K562 (cell line): Measurements from ENCODE around the gene TNIP1. TPM values are rescaled to one million over a fixed set of nuclear protein-coding genes. Genes with fewer than 3 reads are reported as not detected.

Experiments used
- ARHGAP35 ChIP-seq: fragments of 450-650 bp; IDR thresholded peaks from 2 replicates; pipeline ENCODE4 v1.6.1; 2018; ENCODE audit not compliant: partially characterized antibody
- CHCHD3 ChIP-seq: fragments of 250-450 bp; sonication (Bioruptor Pico); IDR thresholded peaks from 2 replicates; pipeline ENCODE4 v2.1.2; 2022; ENCODE audit warnings: mild to moderate bottlenecking
- DIDO1 ChIP-seq: fragments of 450-650 bp; IDR thresholded peaks from 2 replicates; pipeline ENCODE4 v1.6.1; 2016; ENCODE audit warnings: low read depth, missing biosample characterization, missing genetic modification characterization
- NONO ChIP-seq, 2 experiments: fragments of 200-400 bp in 1 of 2; fragments of 450-650 bp in 1 of 2; formaldehyde crosslinking in 1 of 2; IDR thresholded peaks; 2 replicates each; pipeline ENCODE4 v1.6.1; 2017; ENCODE audit warnings: low read depth in 2 of 2, mild to moderate bottlenecking in 2 of 2, moderate library complexity in 2 of 2, low read length in 1 of 2
- NRF1 ChIP-seq, 2 experiments: fragments of 450-650 bp; IDR thresholded peaks in 1 of 2; conservative IDR thresholded peaks in 1 of 2; 2 replicates each; pipeline ENCODE4 v1.6.1; 2014; ENCODE audit warnings: mild to moderate bottlenecking in 2 of 2
- PHB ChIP-seq: fragments of 250-450 bp; sonication (Bioruptor Pico); IDR thresholded peaks from 2 replicates; pipeline ENCODE4 v1.5.0; 2021
- PHB2 ChIP-seq: fragments of 450-650 bp; IDR thresholded peaks from 2 replicates; pipeline ENCODE4 v1.6.1; 2017; ENCODE audit warnings: low read depth
- PHF20 ChIP-seq: fragments of 450-650 bp; IDR thresholded peaks from 2 replicates; pipeline ENCODE4 v1.6.1; 2018; ENCODE audit not compliant: partially characterized antibody
- RBM14 ChIP-seq: fragments of 200-400 bp; formaldehyde crosslinking; IDR thresholded peaks from 2 replicates; pipeline ENCODE4 v1.6.1; 2018; ENCODE audit warnings: low read depth, mild to moderate bottlenecking, low read length, moderate library complexity, borderline replicate concordance; ENCODE audit not compliant: insufficient read depth
- RBM17 ChIP-seq: fragments of 200-400 bp; formaldehyde crosslinking; IDR thresholded peaks from 2 replicates; pipeline ENCODE4 v1.6.1; 2017; ENCODE audit warnings: low read depth, mild to moderate bottlenecking, low read length, borderline replicate concordance
- ZNF121 ChIP-seq: sonication (generic); formaldehyde crosslinking; conservative IDR thresholded peaks from 2 replicates; pipeline ENCODE4 v1.8.0; 2022; ENCODE audit warnings: missing genetic modification reagents
- ZNF212 ChIP-seq: fragments of 450-650 bp; formaldehyde crosslinking; IDR thresholded peaks from 2 replicates; pipeline ENCODE4 v1.4.0; 2020; ENCODE audit warnings: mild to moderate bottlenecking
- polyA plus RNA-seq, 8 experiments: library from polyadenylated mRNA; depleted of rRNA in 4 of 8; stranded (reverse) in 5 of 8; unstranded in 3 of 8; fragments of >200 nt; fragmentation: Nextera tagmentation in 2 of 8; fragmentation: Illumina TruSeq in 1 of 8; extraction: Ambion mirVana in 2 of 8; extraction: Trizol in 1 of 8; gene quantifications; 2 replicates each; pipeline versions ENCODE4 v1.2.1 to v1.2.3, GENCODE V29; 2011 to 2014; ENCODE audit warnings: inconsistent platforms in 1 of 8, missing spikeins in 1 of 8
- total RNA-seq, 7 experiments: library from RNA; depleted of rRNA in 6 of 7; stranded (reverse); fragments of >200 nt in 6 of 7; fragmentation: Illumina TruSeq in 2 of 7; extraction: Trizol in 2 of 7; gene quantifications; 2 replicates each; pipeline versions ENCODE4 v1.2.1 to v1.2.3, GENCODE V29; 2011 to 2021; ENCODE audit warnings: low replicate concordance in 1 of 7
- TF ChIP-seq, protein P1 (sequence below): fragments of 250-450 bp; sonication (Bioruptor Pico); IDR thresholded peaks from 2 replicates; pipeline ENCODE4 v1.4.0; 2020; ENCODE audit warnings: mild to moderate bottlenecking, moderate library complexity, borderline replicate concordance

The TNIP1 gene
- total and polyA plus RNA-seq, 9 of the 15 experiments (the other 6 are each of a cell fraction or from before 2014, with no cell fraction given): 0.46 to 41.0 (median 24.6) TPM

DNA sequence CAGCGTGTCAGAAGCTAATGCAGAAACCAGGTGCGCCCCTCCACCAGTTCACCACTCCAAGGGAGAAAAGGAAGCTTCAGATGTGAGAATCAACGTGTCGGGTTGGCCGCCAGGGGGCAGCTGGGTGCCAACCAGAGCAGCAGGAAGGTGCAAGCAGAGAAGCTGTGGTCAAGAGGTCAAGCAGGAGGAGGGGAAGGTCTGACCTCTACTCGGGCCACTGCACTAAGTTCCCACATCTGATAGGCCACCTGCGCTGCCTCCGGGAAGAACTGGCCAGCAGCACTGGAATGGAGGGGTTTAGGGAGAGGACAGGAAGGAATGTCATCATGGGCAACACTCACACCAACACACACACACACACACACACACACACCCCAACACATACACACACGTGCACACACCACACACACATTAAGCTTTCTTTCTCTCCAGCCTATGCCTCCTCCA lies 45.4 kb upstream of the TNIP1 start (continued):
- TF ChIP-seq PHB2 (no peak), CHCHD3 (CRISPR knock-in tag) (no peak), NRF1 (conservative IDR thresholded peaks at IDR 0.05 in 1 of 2, IDR thresholded peaks at IDR 0.05 in 1 of 2) (peak; percentile 56 to 69), ARHGAP35 (peak; percentile 10), RBM17 (no peak), ZNF212 (CRISPR knock-in tag) (no peak), PHB (CRISPR knock-in tag) (no peak), ZNF121 (CRISPR knock-in tag) (no peak), PHF20 (no peak), RBM14 (no peak), DIDO1 (tag) (0 out of 2 replicates have a peak, but pooled peaks have one; percentile 39), NONO (IDR thresholded peaks at IDR 0.05; ENCODE audit: low read depth in 2 of 2, low read length in 1 of 2) (peak in 1 of 2 experiments; percentile 45; a peak in 1 of 4 replicates)
- TF ChIP-seq, protein P1, sequence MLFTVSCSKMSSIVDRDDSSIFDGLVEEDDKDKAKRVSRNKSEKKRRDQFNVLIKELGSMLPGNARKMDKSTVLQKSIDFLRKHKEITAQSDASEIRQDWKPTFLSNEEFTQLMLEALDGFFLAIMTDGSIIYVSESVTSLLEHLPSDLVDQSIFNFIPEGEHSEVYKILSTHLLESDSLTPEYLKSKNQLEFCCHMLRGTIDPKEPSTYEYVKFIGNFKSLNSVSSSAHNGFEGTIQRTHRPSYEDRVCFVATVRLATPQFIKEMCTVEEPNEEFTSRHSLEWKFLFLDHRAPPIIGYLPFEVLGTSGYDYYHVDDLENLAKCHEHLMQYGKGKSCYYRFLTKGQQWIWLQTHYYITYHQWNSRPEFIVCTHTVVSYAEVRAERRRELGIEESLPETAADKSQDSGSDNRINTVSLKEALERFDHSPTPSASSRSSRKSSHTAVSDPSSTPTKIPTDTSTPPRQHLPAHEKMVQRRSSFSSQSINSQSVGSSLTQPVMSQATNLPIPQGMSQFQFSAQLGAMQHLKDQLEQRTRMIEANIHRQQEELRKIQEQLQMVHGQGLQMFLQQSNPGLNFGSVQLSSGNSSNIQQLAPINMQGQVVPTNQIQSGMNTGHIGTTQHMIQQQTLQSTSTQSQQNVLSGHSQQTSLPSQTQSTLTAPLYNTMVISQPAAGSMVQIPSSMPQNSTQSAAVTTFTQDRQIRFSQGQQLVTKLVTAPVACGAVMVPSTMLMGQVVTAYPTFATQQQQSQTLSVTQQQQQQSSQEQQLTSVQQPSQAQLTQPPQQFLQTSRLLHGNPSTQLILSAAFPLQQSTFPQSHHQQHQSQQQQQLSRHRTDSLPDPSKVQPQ (CRISPR knock-in tag): no peak
